GM12878 (cell line): Measurements from ENCODE around the gene CYB5D1.

Source experiments
- CHD1 ChIP-seq: IDR thresholded peaks from 2 replicates; pipeline ENCODE4 v1.6.1; 2012; ENCODE audit warnings: low read depth, low read length, improper control_type of control experiment
- CTCF ChIP-seq, 3 experiments: IDR thresholded peaks in 2 of 3; conservative IDR thresholded peaks in 1 of 3; 2 replicates each; pipeline ENCODE4 v1.5.1; 2011; ENCODE audit warnings: low read depth in 3 of 3, low read length in 3 of 3, mild to moderate bottlenecking in 3 of 3, control low read depth in 2 of 3, moderate library complexity in 2 of 3, inconsistent platforms in 1 of 3, mixed read lengths in 1 of 3; ENCODE audit not compliant: control insufficient read depth in 2 of 3, insufficient read depth in 1 of 3; ENCODE audit errors: extremely low read depth in 1 of 3
- SKIL ChIP-seq: fragments of 450-650 bp; IDR thresholded peaks from 2 replicates; pipeline ENCODE4 v1.6.1; 2017; ENCODE audit warnings: mild to moderate bottlenecking, low read depth, inconsistent platforms; ENCODE audit not compliant: poor library complexity, severe bottlenecking
- SP1 ChIP-seq: IDR thresholded peaks from one replicate; pipeline ENCODE4 v1.6.1; 2011; ENCODE audit warnings: low read depth, low read length
- SRF ChIP-seq, 2 experiments: IDR thresholded peaks; 2 replicates each; pipeline ENCODE4 v1.6.1; 2011; ENCODE audit warnings: low read depth in 2 of 2, low read length in 2 of 2, mild to moderate bottlenecking in 1 of 2, moderate library complexity in 1 of 2

GRCh38 chr17:7859028-7859427 lies 1.2 kb downstream of the CYB5D1 start:
- TF ChIP-seq CHD1 (no peak), SKIL (no peak), CTCF (IDR thresholded peaks at IDR 0.05 in 2 of 3, conservative IDR thresholded peaks at IDR 0.05 in 1 of 3; ENCODE audit: control insufficient read depth in 2 of 3, extremely low read depth in 1 of 3, insufficient read depth in 1 of 3, low read depth in 3 of 3, low read length in 3 of 3) (no peak), SRF (IDR thresholded peaks at IDR 0.05; ENCODE audit: low read depth in 2 of 2, low read length in 2 of 2) (no peak), SP1 (no peak)
